Hepatocyte (in vitro differentiated cells): ENCODE measurements around the gene OR6M1. TPM values are rescaled to one million over a fixed set of nuclear protein-coding genes. Genes with fewer than 3 reads are reported as not detected.

Experiments used
- DNase-seq: peaks from one replicate; pipeline ENCODE4 v3.0.0-alpha.2; 2016; ENCODE audit warnings: low spot score
- H2AFZ ChIP-seq: fragments of 200-600 bp; sonication (generic); 2 replicates; pipeline ENCODE4 v1.6.0; 2016; ENCODE audit warnings: antibody characterized with exemption, mild to moderate bottlenecking
- H3K27ac ChIP-seq: fragments of 200-600 bp; sonication (generic); 2 replicates; pipeline ENCODE4 v1.5.1; 2016; ENCODE audit warnings: mild to moderate bottlenecking
- H3K27me3 ChIP-seq: fragments of 200-600 bp; sonication (generic); 2 replicates; pipeline ENCODE4 v1.6.1; 2016
- H3K36me3 ChIP-seq: fragments of 200-600 bp; sonication (generic); replicated peaks from 2 replicates; pipeline ENCODE4 v1.5.1; 2016; ENCODE audit warnings: low read depth; ENCODE audit not compliant: insufficient read depth
- H3K4me1 ChIP-seq: fragments of 200-600 bp; sonication (generic); 2 replicates; pipeline ENCODE4 v1.5.1; 2016; ENCODE audit warnings: mild to moderate bottlenecking, moderate library complexity; ENCODE audit not compliant: insufficient read depth
- H3K4me2 ChIP-seq: fragments of 200-600 bp; sonication (generic); 2 replicates; pipeline ENCODE4 v1.6.0; 2016
- H3K4me3 ChIP-seq: fragments of 200-600 bp; sonication (generic); 2 replicates; pipeline ENCODE4 v1.5.1; 2016; ENCODE audit warnings: mild to moderate bottlenecking
- H3K79me2 ChIP-seq: fragments of 200-600 bp; sonication (generic); 2 replicates; pipeline ENCODE4 v1.6.0; 2017; ENCODE audit warnings: mild to moderate bottlenecking
- H3K9me2 ChIP-seq: fragments of 200-600 bp; sonication (generic); replicated peaks from 2 replicates; pipeline ENCODE4 v1.6.0; 2017; ENCODE audit warnings: mild to moderate bottlenecking; ENCODE audit not compliant: insufficient read depth
- H3K9me3 ChIP-seq: fragments of 200-600 bp; sonication (generic); 2 replicates; pipeline ENCODE4 v1.5.1; 2016; ENCODE audit warnings: low read depth, mild to moderate bottlenecking
- H4K20me1 ChIP-seq: fragments of 200-600 bp; sonication (generic); 2 replicates; pipeline ENCODE4 v1.6.0; 2016; ENCODE audit warnings: mild to moderate bottlenecking; ENCODE audit not compliant: insufficient read depth, poor library complexity, severe bottlenecking
- EZH2 ChIP-seq: fragments of 200-600 bp; sonication (generic); IDR thresholded peaks from 2 replicates; pipeline ENCODE4 v1.6.1; 2016; ENCODE audit warnings: antibody characterized with exemption, mild to moderate bottlenecking, borderline replicate concordance
- EZH2phosphoT487 ChIP-seq: fragments of 200-600 bp; sonication (generic); IDR thresholded peaks from one replicate; pipeline ENCODE4 v1.6.1; 2018; ENCODE audit warnings: antibody characterized with exemption, mild to moderate bottlenecking, low read depth, moderate library complexity; ENCODE audit not compliant: unreplicated experiment, severe bottlenecking
- WGBS: methylation state at CpG from one replicate; pipeline ENCODE4 v1.1.6; 2016; ENCODE audit warnings: low lambda C conversion rate; ENCODE audit errors: missing lambda C conversion rate; 5-methylcytosine and 5-hydroxymethylcytosine counted together
- polyA plus RNA-seq: library from polyadenylated mRNA; unstranded; fragments of >200 nt; fragmentation: Nextera tagmentation; extraction: Ambion mirVana; gene quantifications from 2 replicates; pipeline ENCODE4 v1.2.1, GENCODE V29; 2016
- total RNA-seq: library from RNA; depleted of rRNA; stranded (reverse); fragments of >200 nt; gene quantifications from 2 replicates; pipeline ENCODE4 v1.2.3, GENCODE V29; 2014
- TF ChIP-seq, protein P1 (sequence below): fragments of 200-600 bp; sonication (generic); IDR thresholded peaks from 2 replicates; pipeline ENCODE4 v1.5.1; 2016; ENCODE audit warnings: antibody characterized with exemption, mild to moderate bottlenecking; ENCODE audit not compliant: poor library complexity

The OR6M1 gene
- total and polyA plus RNA-seq, 2 experiments from 2014 or later = not detected

GRCh38 chr11:123762422-123762821, 43.7 kb downstream of the OR6M1 start:
- Histone ChIP-seq H3K27ac (no peak overlapping the region), H3K27me3 (no peaks in the 10 kb centered on the region), H3K79me2 (no peaks in the 10 kb centered on the region), H3K9me2 (no peaks in the 10 kb centered on the region), H4K20me1 (no peaks in the 10 kb centered on the region), H3K4me3 (no peak overlapping the region), H3K9me3 (no peaks in the 10 kb centered on the region), H3K36me3 (no peaks in the 10 kb centered on the region), H3K4me2 (no peak overlapping the region), H3K4me1 (no peaks in the 10 kb centered on the region), H2AFZ (no peak overlapping the region)
- no peak for DNase-seq
- TF ChIP-seq EZH2phosphoT487 (no peak), EZH2 (no peak)
- TF ChIP-seq, protein P1, sequence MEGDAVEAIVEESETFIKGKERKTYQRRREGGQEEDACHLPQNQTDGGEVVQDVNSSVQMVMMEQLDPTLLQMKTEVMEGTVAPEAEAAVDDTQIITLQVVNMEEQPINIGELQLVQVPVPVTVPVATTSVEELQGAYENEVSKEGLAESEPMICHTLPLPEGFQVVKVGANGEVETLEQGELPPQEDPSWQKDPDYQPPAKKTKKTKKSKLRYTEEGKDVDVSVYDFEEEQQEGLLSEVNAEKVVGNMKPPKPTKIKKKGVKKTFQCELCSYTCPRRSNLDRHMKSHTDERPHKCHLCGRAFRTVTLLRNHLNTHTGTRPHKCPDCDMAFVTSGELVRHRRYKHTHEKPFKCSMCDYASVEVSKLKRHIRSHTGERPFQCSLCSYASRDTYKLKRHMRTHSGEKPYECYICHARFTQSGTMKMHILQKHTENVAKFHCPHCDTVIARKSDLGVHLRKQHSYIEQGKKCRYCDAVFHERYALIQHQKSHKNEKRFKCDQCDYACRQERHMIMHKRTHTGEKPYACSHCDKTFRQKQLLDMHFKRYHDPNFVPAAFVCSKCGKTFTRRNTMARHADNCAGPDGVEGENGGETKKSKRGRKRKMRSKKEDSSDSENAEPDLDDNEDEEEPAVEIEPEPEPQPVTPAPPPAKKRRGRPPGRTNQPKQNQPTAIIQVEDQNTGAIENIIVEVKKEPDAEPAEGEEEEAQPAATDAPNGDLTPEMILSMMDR = no peak

DNA sequence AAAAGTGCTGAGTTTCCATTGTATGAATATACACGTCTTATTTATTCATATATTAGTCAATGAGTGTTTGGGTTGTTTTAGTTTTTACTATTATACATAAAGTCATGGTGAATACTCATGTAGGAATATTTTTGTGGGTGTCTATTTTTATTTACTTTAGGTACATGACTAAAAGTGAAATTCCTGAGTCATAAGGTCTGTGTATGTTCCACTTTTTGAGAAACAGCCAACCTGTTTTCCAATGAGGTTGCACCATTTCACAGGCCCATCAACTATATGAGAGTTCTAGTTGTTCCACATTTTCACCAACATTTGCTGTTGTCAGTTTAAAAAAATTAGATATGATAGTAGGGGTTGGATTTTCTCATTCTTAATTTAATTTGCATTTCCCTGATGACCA, 45.3 kb downstream of the OR6M1 start:
- Histone ChIP-seq H3K27ac (no peak overlapping the region), H4K20me1 (no peaks in the 10 kb centered on the region), H3K9me2 (no peaks in the 10 kb centered on the region), H3K4me3 (no peak overlapping the region), H2AFZ (no peak overlapping the region), H3K36me3 (no peaks in the 10 kb centered on the region), H3K4me2 (no peak overlapping the region), H3K79me2 (no peaks in the 10 kb centered on the region), H3K4me1 (no peaks in the 10 kb centered on the region), H3K27me3 (no peaks in the 10 kb centered on the region), H3K9me3 (no peaks in the 10 kb centered on the region)
- DNase-seq = no peak
- TF ChIP-seq, protein P1 = no peak
- TF ChIP-seq EZH2phosphoT487 (no peak), EZH2 (no peak)
- 96% methylated on average over 1 of the region's 1 CpG for WGBS

- DNase-seq = no peak
- H3K79me2 ChIP-seq = no peaks in the 10 kb centered on the region
- no peaks in the 10 kb centered on the region for H4K20me1 ChIP-seq
- H3K27me3 ChIP-seq = no peaks in the 10 kb centered on the region
- no peaks in the 10 kb centered on the region for H3K9me3 ChIP-seq
- H3K4me3 ChIP-seq = no peak overlapping the region
- no peak overlapping the region for H2AFZ ChIP-seq
- no peaks in the 10 kb centered on the region for H3K36me3 ChIP-seq
- no peak overlapping the region for H3K4me2 ChIP-seq
- no peaks in the 10 kb centered on the region for H3K9me2 ChIP-seq
- TF ChIP-seq EZH2 (no peak), EZH2phosphoT487 (no peak)
- TF ChIP-seq, protein P1 = no peak
- 87% methylated on average over 3 of the region's 3 CpGs for WGBS
- no peak overlapping the region for H3K27ac ChIP-seq
- H3K4me1 ChIP-seq = no peaks in the 10 kb centered on the region
Measured at GRCh38 chr11:123757976-123758375, 48.2 kb downstream of the OR6M1 start.

DNA sequence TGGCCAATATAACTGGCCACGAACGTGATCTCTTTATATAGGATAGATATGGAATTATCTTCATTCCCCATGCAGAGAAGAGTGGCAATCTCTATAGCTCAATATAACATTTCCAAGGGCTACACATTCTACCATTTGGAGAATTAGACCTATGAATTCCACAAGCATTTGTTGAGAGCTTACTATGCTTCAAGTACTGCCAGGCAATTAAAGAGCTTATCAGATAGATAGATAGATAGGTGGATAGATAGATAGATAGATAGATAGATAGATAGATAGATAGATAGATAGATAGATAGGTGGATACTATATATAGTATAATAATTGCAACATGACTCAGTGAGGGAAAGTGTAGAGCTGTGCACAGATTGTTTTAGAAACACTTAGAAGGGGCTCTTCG, 50.3 kb downstream of the OR6M1 start:
- Histone ChIP-seq H3K27me3 (no peaks in the 10 kb centered on the region), H3K27ac (no peak overlapping the region), H3K9me2 (no peaks in the 10 kb centered on the region), H3K79me2 (no peaks in the 10 kb centered on the region), H3K9me3 (no peaks in the 10 kb centered on the region), H3K4me2 (no peak overlapping the region), H4K20me1 (no peaks in the 10 kb centered on the region), H3K4me3 (no peak overlapping the region), H2AFZ (no peak overlapping the region), H3K4me1 (no peaks in the 10 kb centered on the region), H3K36me3 (no peaks in the 10 kb centered on the region)
- TF ChIP-seq, protein P1 = no peak
- DNase-seq = no peak
- 91% methylated on average over 3 of the region's 3 CpGs for WGBS
